Measurements from ENCODE around the gene MYL6B. TPM values are rescaled to one million over a fixed set of nuclear protein-coding genes. Genes with fewer than 3 reads are reported as not detected.

MYL6B gene
- total RNA-seq, 1 experiment from 2014 or later = 66.5 TPM

GRCh38 chr12:56204275-56204674 lies 51.9 kb downstream of the MYL6B start:
- in situ Hi-C loops (cut with HindIII; ENCODE audit: low pct_unique_long_range_greater_than_20kb, low sequenced_read_pairs) (no loop called here), intact Hi-C loops (cut with micrococcal nuclease; ENCODE audit: unreplicated experiment) (no loop called here)
- Histone ChIP-seq H3K4me3 (ENCODE audit: low read depth in 2 of 2, low read length in 2 of 2) (no peak overlapping the region), H3K9me3 (ENCODE audit: control insufficient read depth, insufficient read depth, low read depth, low read length) (no peaks in the 10 kb centered on the region), H3K27me3 (ENCODE audit: control insufficient read depth, insufficient read depth, low read length) (no peaks in the 10 kb centered on the region), H3K36me3 (ENCODE audit: control insufficient read depth, insufficient read depth, low read length) (peaks cover 15% of the 10 kb centered on the region), H3K27ac (ENCODE audit: low read length) (no peak overlapping the region), H3K4me1 (ENCODE audit: control insufficient read depth, insufficient read depth, low read length) (peaks cover 3% of the 10 kb centered on the region; the same call in 1 of the 2 replicates)
- ChIA-PET CTCF (no interaction called here), POLR2A (no interaction called here)
- ATAC-seq (no peak), DNase-seq (ENCODE audit: low read depth, low spot score) (no peak)
- no TSS peak for BruUV-seq (replicated peaks)
- no peak for TF ChIP-seq TCF7L2 (IDR thresholded peaks at IDR 0.05; ENCODE audit: low read depth, low read length)
- TF ChIP-seq REST (IDR thresholded peaks at IDR 0.05; ENCODE audit: insufficient read depth in 1 of 2, low read depth in 2 of 2, low read length in 1 of 2) = no peak
- no peak for TF ChIP-seq SIN3A (IDR thresholded peaks at IDR 0.05; ENCODE audit: borderline replicate concordance, insufficient read depth, low read depth, low read length)
- no peak for TF ChIP-seq POLR2AphosphoS5 (IDR thresholded peaks at IDR 0.05; ENCODE audit: low read depth, low read length)

GRCh38 chr12:56205445-56205844 lies 53.1 kb downstream of the MYL6B start:
- H3K4me1 ChIP-seq (ENCODE audit: control insufficient read depth, insufficient read depth, low read length) = peaks cover 3% of the 10 kb centered on the region; the same call in 1 of the 2 replicates
- H3K27me3 ChIP-seq (ENCODE audit: control insufficient read depth, insufficient read depth, low read length) = no peaks in the 10 kb centered on the region
- in situ Hi-C loops (cut with HindIII; ENCODE audit: low pct_unique_long_range_greater_than_20kb, low sequenced_read_pairs) = no loop called here
- no peak overlapping the region for H3K4me3 ChIP-seq (ENCODE audit: low read depth in 2 of 2, low read length in 2 of 2)
- H3K9me3 ChIP-seq (ENCODE audit: control insufficient read depth, insufficient read depth, low read depth, low read length) = no peaks in the 10 kb centered on the region
- intact Hi-C loops (cut with micrococcal nuclease; ENCODE audit: unreplicated experiment) = no loop called here
- ATAC-seq (no peak), DNase-seq (ENCODE audit: low read depth, low spot score) (no peak)
- TF ChIP-seq REST (IDR thresholded peaks at IDR 0.05; ENCODE audit: insufficient read depth in 1 of 2, low read depth in 2 of 2, low read length in 1 of 2) (no peak), TCF7L2 (IDR thresholded peaks at IDR 0.05; ENCODE audit: low read depth, low read length) (no peak), POLR2AphosphoS5 (IDR thresholded peaks at IDR 0.05; ENCODE audit: low read depth, low read length) (no peak)
- CTCF ChIA-PET = interaction anchor here (0.6 to 0.9 kb wide), 4 partner anchors 15 to 368 kb away, joined by 3 to 9 read pairs (median 7); partner anchors contain the start of gene RNF41
- no TSS peak for BruUV-seq (replicated peaks)
- H3K27ac ChIP-seq (ENCODE audit: low read length) = no peak overlapping the region
- peaks cover 15% of the 10 kb centered on the region for H3K36me3 ChIP-seq (ENCODE audit: control insufficient read depth, insufficient read depth, low read length)
- POLR2A ChIA-PET = interaction anchor here (0.7 kb wide), 1 partner anchor 16 kb away, joined by 5 read pairs; the partner anchor contains the start of gene RNF41

Data from Panc1 (cell line).